HG03378 (cell line): Measurements from ENCODE around the gene CISTR.
"Not testable (repeated sequence)": the region's sequence is repeated elsewhere in the genome, so short reads cannot be mapped to it uniquely, and the experiment has no call there.

Source experiments
- ATAC-seq: cut with Tn5 transposase; IDR thresholded peaks from one replicate; pipeline ENCODE4 v1.9.1; 2021; ENCODE audit warnings: mild to moderate bottlenecking, moderate library complexity; ENCODE audit not compliant: unreplicated experiment

Gene CISTR

GRCh38 chr12:53720946-53721345, 30.8 kb downstream of the CISTR start:
- ATAC-seq: no peak

GRCh38 chr12:53719649-53720048, 32.1 kb downstream of the CISTR start:
- ATAC-seq: no peak

- ATAC-seq: not testable (repeated sequence)
Measured at GRCh38 chr12:53718567-53718966, 33.2 kb downstream of the CISTR start.

GRCh38 chr12:53717319-53717718, 34.5 kb downstream of the CISTR start:
- no peak for ATAC-seq

DNA sequence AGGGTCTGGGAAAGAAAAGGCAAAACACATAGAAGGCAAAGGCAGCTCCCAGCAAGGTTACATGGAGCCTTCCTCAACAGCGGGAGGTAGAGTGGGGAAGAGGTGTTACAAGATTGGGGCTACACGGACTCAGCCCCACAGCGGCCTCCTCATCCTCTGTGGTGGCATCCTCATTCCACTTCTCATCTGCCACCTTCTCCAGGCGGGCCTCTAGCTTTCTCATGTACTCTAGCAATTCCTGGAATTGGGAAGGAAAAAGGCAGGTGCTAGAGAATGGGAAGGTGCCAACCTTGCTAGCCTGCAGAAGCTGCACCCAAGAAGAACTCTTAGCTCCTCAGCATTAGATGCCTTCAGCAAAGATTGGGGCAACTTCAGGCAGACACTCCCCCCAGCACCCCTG, 37.8 kb downstream of the CISTR start:
- no peak for ATAC-seq

DNA sequence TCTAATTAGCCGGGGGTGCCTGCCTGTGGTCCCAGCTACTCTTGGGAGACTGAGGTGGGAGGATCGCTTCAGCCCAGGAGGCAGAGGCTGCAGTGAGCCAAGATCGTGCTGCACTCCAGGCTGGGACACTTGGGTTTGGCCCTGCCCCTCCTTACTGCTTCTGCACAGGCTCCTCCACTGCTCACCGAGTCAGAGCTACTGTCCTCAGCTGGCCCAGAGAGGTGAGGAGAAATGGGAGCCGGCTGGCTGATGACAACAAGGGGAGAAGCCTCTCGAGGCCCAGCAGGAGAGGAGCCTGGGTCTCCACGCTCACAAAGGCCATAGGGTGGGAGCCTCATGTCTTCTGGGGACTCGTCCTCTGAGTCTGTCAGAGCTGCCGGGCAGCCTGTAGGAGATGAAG, 38.3 kb downstream of the CISTR start:
- no peak for ATAC-seq

- ATAC-seq: no peak
Measured at GRCh38 chr12:53712059-53712643, 39.6 kb downstream of the CISTR start.

- ATAC-seq: no peak
Measured at GRCh38 chr12:53710091-53710490, 41.7 kb downstream of the CISTR start.

DNA sequence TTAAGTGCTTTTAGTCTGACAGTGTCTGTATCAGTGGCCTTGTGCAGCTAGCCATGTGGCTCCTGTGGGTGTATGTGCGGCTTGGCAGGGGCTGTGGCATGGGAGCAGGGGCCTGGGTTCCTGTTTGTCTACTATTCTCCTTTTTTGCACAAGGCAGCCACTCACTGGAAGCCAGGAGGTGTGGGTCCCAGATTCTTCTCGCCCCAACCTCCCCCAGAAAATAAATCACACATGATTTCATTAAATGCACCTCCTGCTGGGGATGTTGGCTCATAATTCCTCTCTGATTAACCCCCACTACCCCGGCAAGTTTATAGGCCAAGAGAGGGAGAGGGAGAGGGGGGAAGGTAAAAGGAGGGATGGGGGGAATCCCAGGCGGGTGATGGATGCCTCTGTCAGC, 42.1 kb downstream of the CISTR start:
- ATAC-seq: no peak

- ATAC-seq: no peak
Measured at GRCh38 chr12:53706080-53706479, 45.7 kb downstream of the CISTR start.

GRCh38 chr12:53703756-53704155, 48.0 kb downstream of the CISTR start:
- ATAC-seq: no peak

DNA sequence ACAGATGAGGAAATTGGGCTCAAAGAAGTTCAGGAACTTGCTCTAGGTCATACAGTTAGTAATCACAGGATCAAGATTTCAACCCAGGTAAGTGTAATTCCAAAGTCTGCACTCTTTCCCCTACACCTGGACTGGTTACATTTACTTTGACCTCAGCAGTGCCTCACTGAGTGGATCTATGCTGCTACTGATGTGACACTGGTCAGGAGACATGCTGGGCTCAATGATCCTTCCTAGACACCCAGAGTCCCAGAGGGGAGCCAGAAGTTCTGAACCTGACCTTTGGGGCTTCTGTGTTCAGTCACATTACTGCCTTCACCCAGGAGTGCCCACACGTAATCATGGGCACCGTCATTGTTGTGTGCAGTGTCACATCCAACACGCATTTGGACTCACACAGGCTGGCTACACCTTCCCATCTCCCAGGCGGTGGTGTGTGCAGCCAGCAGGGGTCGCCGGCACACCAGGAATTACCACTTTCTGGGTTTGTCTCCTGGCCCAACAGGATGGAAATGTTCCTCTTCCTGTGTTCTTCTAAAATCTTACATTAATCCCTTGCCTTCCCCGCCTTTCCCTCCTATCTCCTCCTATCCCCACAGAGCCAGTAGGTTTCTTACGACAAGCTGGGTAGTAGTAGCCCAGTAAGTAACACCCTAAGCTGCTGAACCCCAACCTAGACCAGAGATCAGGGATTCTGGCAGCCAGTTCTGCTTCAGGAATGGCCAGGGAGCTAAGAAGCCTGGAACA, 50.1 kb downstream of the CISTR start:
- no peak for ATAC-seq

GRCh38 chr12:53700567-53700966, 51.2 kb downstream of the CISTR start:
- ATAC-seq: no peak

- no peak for ATAC-seq
Measured at GRCh38 chr12:53699678-53700025, 52.1 kb downstream of the CISTR start.

GRCh38 chr12:53698948-53699677, 52.7 kb downstream of the CISTR start:
- ATAC-seq: no peak

- ATAC-seq: no peak
Measured at GRCh38 chr12:53696655-53697331, 55.0 kb downstream of the CISTR start.
